HL-60 (cell line): Measurements from ENCODE around the gene PCOLCE2.

Source experiments
- GABPA ChIP-seq: IDR thresholded peaks from 2 replicates; pipeline ENCODE4 v1.6.1; 2012; ENCODE audit warnings: low read depth
- POLR2AphosphoS5 ChIP-seq: IDR thresholded peaks from 2 replicates; pipeline ENCODE4 v1.6.1; 2012; ENCODE audit warnings: low read depth
- SPI1 ChIP-seq: IDR thresholded peaks from 2 replicates; pipeline ENCODE4 v1.6.1; 2012; ENCODE audit warnings: low read depth, mild to moderate bottlenecking, borderline replicate concordance
- TF ChIP-seq, protein P1 (sequence below): IDR thresholded peaks from one replicate; pipeline ENCODE4 v1.5.1; 2011; ENCODE audit warnings: low read length, control low read depth, inconsistent platforms; ENCODE audit not compliant: insufficient read depth
- TF ChIP-seq, protein P2 (sequence below): IDR thresholded peaks from 2 replicates; pipeline ENCODE4 v1.6.1; 2012; ENCODE audit warnings: low read depth; ENCODE audit not compliant: insufficient replicate concordance

DNA sequence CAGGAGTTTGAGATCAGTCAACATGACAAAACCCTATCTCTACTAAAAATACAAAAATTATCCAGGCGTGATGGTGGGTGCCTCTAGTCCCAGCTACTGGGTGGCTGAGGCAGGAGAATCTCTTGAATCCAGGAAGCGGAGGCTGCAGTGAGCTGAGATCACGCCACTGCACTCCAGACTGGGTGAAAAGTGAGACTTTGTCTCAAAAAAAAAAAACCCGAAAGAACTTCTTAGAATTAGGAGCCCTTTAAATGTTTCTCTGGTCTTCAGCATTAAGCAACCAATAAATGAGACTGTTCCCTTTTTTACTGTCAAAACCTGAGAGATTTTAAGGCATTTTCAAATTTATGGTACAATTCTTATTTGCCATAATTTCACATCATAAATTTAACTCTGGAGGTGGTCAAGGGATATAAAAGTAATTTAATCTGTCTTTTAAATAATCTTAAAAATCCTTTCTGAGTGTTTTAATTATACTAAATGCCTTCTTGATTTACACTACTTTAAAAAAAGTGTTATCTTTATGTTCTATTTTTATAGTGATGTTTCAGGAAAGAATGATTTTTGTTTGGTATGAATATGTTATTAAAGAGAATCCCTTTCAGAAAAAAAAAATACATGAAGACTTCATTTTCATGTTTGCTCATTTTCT, 10.1 kb downstream of the PCOLCE2 start:
- TF ChIP-seq, protein P1, sequence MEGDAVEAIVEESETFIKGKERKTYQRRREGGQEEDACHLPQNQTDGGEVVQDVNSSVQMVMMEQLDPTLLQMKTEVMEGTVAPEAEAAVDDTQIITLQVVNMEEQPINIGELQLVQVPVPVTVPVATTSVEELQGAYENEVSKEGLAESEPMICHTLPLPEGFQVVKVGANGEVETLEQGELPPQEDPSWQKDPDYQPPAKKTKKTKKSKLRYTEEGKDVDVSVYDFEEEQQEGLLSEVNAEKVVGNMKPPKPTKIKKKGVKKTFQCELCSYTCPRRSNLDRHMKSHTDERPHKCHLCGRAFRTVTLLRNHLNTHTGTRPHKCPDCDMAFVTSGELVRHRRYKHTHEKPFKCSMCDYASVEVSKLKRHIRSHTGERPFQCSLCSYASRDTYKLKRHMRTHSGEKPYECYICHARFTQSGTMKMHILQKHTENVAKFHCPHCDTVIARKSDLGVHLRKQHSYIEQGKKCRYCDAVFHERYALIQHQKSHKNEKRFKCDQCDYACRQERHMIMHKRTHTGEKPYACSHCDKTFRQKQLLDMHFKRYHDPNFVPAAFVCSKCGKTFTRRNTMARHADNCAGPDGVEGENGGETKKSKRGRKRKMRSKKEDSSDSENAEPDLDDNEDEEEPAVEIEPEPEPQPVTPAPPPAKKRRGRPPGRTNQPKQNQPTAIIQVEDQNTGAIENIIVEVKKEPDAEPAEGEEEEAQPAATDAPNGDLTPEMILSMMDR, result no peak
- no peak for TF ChIP-seq POLR2AphosphoS5
- TF ChIP-seq, protein P2, sequence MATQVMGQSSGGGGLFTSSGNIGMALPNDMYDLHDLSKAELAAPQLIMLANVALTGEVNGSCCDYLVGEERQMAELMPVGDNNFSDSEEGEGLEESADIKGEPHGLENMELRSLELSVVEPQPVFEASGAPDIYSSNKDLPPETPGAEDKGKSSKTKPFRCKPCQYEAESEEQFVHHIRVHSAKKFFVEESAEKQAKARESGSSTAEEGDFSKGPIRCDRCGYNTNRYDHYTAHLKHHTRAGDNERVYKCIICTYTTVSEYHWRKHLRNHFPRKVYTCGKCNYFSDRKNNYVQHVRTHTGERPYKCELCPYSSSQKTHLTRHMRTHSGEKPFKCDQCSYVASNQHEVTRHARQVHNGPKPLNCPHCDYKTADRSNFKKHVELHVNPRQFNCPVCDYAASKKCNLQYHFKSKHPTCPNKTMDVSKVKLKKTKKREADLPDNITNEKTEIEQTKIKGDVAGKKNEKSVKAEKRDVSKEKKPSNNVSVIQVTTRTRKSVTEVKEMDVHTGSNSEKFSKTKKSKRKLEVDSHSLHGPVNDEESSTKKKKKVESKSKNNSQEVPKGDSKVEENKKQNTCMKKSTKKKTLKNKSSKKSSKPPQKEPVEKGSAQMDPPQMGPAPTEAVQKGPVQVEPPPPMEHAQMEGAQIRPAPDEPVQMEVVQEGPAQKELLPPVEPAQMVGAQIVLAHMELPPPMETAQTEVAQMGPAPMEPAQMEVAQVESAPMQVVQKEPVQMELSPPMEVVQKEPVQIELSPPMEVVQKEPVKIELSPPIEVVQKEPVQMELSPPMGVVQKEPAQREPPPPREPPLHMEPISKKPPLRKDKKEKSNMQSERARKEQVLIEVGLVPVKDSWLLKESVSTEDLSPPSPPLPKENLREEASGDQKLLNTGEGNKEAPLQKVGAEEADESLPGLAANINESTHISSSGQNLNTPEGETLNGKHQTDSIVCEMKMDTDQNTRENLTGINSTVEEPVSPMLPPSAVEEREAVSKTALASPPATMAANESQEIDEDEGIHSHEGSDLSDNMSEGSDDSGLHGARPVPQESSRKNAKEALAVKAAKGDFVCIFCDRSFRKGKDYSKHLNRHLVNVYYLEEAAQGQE, result no peak
- no peak for TF ChIP-seq GABPA
- no peak for TF ChIP-seq SPI1
